HG03103 (cell line): ENCODE results near the gene PGF.

Experiments used
- ATAC-seq: cut with Tn5 transposase; IDR thresholded peaks from one replicate; pipeline ENCODE4 v1.9.1; 2021; ENCODE audit warnings: low read depth; ENCODE audit not compliant: unreplicated experiment

Gene PGF

DNA sequence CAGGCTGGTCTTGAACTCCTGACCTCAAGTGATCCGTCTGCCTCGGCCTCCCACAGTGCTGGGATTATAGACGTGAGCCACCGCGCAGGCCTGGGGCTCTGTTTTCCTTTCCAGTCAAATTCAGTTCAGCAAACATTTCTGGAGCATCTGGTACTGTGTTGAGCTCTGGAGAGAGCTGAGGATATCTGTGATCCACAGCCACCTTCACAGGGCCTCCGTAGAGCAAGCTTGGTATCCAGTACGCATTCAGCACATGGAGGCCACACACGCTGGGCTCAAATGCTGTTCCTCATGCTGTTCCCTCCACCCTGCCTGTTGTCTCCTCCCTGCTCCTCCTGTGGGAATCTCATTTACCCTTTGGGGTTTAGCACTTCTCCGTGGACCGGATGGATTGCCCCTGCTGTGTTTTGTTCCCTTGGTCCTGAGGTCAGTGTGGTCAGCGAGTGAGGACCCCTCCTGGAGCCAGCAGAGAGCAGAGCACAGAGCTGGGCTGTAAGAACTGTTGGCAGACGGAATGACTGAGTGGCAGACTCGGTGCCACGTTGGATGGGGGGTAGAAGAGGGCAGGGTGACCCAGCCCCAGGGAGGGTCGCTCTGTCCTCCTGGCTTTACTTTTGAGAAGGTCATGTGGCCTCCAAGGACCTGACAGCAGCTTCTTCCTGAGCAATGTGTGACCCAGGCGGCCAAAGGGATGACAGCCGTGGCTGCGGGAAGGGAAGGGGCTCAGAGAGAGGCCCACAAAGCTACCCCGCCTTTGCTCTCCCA is 33.2 kb downstream of the PGF start:
- ATAC-seq = no peak

DNA sequence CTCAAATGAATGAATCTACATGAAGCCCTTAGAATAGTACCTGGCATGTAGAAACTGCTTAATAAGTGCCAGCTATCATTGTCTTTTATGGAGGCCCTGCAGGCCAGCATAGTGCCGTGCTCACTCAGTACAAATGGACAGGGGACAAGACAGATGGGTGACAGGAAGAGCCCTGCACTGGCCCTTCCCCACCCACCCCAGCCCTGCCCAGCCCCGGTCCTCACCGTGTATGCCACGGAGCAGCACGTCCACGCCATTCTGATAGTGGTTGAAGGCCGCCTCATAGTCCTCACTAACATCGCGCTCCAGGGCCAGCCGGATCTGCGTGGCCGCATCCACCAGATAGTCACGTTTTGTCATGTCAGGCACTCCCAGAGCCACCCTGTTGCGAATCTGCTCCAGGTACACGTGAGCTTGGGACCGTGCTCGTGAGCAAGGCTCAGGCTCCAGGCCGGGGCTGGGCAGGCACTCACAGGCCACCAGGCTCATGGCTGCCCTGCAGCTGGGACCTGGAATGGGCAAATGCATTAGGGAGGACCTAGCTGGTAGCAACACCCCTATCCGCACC is 34.3 kb downstream of the PGF start:
- ATAC-seq = no peak

DNA sequence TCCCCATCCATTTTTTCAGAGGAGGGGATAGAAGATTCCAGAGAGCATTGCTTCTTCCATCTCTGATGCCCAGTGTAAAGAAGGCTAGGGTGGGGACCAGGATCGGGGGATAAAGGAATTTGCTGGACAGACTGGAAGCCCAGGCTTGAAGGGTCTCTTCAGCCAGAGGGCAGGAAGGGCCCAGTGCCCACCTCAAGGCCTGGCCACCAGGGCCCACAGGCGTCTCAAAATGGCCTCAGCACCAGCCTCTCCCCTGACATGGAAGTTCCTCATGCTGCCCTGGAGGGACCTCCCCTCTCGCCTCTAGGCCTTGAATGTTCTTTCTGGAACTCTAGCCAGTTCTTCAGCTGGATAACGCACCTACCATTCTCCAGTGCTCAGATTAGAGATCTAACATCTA is 35.1 kb downstream of the PGF start:
- no peak for ATAC-seq

DNA sequence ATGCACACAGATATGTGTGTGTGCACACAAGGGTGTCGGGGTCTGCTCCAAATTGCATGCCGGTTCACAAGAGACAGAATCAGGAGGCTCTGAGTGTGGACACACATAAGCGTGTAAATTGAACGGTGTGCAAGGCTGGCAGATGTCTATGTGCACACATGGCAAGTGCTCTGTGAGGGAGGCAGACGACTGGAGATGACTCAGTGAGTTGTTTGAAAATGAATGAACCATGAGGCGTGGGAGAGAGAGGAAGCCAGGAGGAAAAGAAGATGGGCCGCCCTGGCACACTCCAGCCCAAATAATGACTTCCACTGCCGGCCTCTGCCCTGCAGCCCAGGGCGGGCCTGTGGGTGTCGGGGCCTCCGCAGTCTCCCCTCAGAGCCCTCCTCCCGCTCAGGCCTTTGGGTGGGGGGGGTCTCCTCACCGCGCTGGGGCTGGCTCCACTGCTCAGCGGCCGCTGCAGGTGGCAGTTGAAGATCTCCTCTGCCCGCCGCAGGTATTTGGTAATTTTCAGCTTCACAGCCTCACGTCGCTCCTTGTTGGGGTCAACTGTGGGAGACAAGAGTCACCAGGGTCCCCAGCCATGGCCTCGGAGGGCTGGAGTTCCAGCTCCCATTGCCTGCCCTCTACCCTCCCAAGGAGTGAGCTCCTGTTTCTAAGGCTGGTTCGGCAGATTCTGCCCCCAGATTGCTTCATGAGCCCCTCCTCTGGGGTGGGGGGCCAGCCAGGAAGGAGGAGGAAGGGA is 35.8 kb downstream of the PGF start:
- no peak for ATAC-seq

DNA sequence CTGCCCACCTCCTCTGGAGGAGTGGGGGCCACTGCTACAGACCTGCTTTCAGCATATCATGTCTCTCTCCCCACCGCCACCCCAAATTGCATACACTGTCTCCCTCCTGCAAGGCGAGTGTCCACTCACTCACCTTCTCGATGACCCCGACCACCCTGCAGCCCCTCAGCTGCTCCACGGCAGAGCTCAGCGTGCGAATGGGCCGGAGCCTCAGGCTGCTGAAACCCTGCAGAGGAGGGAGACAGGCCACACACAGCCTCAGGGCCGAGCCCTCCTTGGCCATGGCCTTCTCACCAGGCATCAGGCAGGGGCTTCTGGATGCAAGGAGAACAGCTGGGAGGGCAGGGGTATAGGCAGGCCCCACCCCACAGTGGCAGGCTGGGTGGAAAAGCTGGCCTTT is 37.0 kb downstream of the PGF start:
- ATAC-seq = no peak

DNA sequence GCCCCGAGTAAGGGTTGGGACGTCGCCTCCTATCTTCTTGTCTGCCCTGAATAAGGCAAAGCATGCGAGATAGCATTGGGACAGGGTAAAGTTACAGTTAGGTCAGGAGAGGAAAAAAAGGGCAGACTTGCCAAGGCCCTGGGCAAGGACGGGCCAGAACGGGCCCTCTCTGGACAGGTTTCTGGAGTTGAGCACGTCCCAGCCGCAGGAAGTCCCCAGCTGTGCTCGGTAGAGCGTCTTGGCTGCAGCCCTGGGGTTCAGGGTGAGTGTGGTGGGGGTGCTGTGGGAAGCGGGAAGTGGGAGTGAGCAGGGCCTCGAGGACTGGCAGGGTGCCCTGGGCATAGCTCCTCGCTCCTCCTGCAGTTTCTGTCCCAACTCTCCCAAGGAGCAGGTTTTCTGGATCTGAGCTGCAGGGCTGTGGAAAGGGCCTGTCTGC is 37.7 kb downstream of the PGF start:
- no peak for ATAC-seq

DNA sequence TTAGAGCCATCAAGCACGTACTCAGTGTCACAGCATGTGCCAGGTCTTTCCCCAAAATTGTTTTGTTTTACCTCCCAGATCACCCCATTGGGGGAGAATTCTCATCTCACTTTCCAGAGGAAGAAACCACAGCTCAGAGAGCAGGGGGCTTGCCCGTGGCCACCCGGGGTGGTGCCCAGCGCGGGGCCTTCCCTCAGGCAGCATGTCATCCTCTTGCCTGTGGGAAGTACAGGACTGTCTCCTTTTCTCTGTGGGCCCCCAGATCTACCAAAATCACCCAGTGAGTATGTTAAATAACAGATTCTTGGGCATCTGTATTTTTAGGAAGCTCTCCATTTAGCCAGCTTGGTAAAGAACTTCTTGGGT is 38.2 kb downstream of the PGF start:
- no peak for ATAC-seq

DNA sequence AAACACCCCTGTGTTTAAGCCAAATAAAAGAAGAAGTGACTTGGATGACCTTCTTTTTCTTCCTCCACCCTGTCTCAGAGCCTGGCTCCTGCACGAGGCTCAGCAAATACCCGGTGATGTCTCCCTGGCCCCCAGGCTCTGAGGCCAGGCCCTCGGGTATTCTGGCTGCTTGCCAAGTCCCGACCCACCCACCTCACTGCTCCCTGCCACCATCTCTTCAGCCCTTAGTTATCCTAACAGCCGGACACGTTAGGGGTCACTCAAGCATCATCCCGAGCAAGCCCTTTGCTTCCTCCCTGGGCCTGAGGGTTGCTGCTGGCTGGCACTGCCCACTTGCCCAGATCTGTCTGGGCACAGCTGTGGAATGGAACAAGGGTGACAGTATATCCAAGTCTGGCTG is 39.6 kb downstream of the PGF start:
- no peak for ATAC-seq

GRCh38 chr14:74915426-74915825 is 40.0 kb downstream of the PGF start:
- ATAC-seq = no peak

GRCh38 chr14:74913986-74914573 is 41.3 kb downstream of the PGF start:
- no peak for ATAC-seq

DNA sequence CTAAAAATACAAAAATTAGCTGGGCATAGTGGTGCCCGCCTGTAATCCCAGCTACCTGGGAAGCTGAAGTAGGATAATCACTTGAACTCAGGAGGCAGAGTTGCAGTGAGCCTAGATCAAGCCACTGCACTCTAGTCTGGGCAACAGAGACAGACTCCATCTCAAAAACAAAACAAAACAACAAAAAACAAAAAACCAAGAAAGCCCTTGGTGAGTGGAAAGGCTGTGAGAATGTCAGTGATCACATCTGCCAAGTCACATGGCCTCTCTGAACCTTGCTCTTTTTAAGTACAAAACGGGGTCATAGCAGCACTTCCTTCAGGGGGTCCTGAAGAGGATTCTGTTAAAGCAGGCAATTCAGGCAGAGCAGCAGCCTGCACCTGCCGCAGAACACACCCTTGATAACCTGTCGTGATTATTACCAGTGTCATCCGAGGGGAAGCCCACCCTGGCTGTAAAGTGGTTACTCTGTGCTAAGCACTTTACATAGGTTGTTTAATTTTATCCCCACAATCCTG is 41.9 kb downstream of the PGF start:
- no peak for ATAC-seq

DNA sequence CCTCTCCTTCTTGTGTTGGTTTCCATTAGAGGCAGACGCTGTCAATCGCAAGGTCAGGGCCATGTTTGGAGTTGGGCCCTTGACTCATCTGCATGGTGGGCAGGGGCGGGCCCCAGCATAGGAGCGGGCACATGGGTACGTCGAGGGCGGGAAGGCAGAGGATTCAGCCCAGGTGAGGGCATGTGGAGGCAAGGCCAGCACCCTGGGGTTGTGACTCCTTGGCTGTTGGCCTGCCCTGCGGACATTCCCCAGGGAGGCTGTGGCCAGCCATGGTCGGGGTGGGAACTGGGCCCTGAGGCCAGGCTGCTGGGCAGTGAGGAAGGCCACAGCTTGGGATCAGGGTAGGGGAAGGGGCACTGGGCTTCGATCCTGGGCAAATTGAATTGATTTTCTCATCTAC is 42.6 kb downstream of the PGF start:
- ATAC-seq = no peak

- ATAC-seq = no peak
Measured at GRCh38 chr14:74912111-74912510, 43.3 kb downstream of the PGF start.

- ATAC-seq = no peak
Measured at GRCh38 chr14:74911704-74912103, 43.7 kb downstream of the PGF start.

GRCh38 chr14:74911221-74911620 is 44.2 kb downstream of the PGF start:
- ATAC-seq = no peak

- ATAC-seq = no peak
Measured at GRCh38 chr14:74910556-74910955, 44.8 kb downstream of the PGF start.

GRCh38 chr14:74909911-74910310 is 45.5 kb downstream of the PGF start:
- ATAC-seq = no peak

- no peak for ATAC-seq
Measured at GRCh38 chr14:74909501-74909900, 45.9 kb downstream of the PGF start.

- ATAC-seq = no peak
Measured at GRCh38 chr14:74908861-74909341, 46.5 kb downstream of the PGF start.

- no peak for ATAC-seq
Measured at GRCh38 chr14:74907744-74908143, 47.7 kb downstream of the PGF start.

GRCh38 chr14:74906925-74907521 is 48.4 kb downstream of the PGF start:
- no peak for ATAC-seq
